ENCODE measurements around the gene TMEM191C.
"Not testable (repeated sequence)": the region's sequence is repeated elsewhere in the genome, so short reads cannot be mapped to it uniquely, and the experiment has no call there.

The TMEM191C gene
- total RNA-seq = 0.28 to 1.5 (median 0.86) reads per million in 17 experiments

- not testable (repeated sequence) for DNase-seq
These were observed at the start of gene TMEM191C for GRCh38 chr22:21467337-21468193. TMEM191C (plus strand) TSS chr22:21467387; CDS start chr22:21467460, 73 bp downstream.

GRCh38 chr22:21417853-21418252 lies 49.3 kb upstream of the TMEM191C start:
- not testable (repeated sequence) for DNase-seq

GRCh38 chr22:21418974-21419638 lies 48.1 kb upstream of the TMEM191C start:
- DNase-seq = not testable (repeated sequence)

- DNase-seq = not testable (repeated sequence)
These were observed 46.9 kb upstream of the TMEM191C start for GRCh38 chr22:21420180-21420763.

GRCh38 chr22:21424084-21424709 lies 43.0 kb upstream of the TMEM191C start:
- not testable (repeated sequence) for DNase-seq

GRCh38 chr22:21434378-21435233 lies 32.6 kb upstream of the TMEM191C start:
- not testable (repeated sequence) for DNase-seq

GRCh38 chr22:21435998-21436810 lies 31.0 kb upstream of the TMEM191C start:
- DNase-seq = not testable (repeated sequence)

- not testable (repeated sequence) for DNase-seq
These were observed 29.2 kb upstream of the TMEM191C start for GRCh38 chr22:21438013-21438412.

GRCh38 chr22:21440018-21440636 lies 27.1 kb upstream of the TMEM191C start:
- DNase-seq = not testable (repeated sequence)

- not testable (repeated sequence) for DNase-seq
These were observed 26.5 kb upstream of the TMEM191C start for GRCh38 chr22:21440676-21441075.

GRCh38 chr22:21441170-21441569 lies 26.0 kb upstream of the TMEM191C start:
- not testable (repeated sequence) for DNase-seq

- DNase-seq = not testable (repeated sequence)
These were observed 25.1 kb upstream of the TMEM191C start for GRCh38 chr22:21442123-21442522.

GRCh38 chr22:21442646-21443045 lies 24.5 kb upstream of the TMEM191C start:
- DNase-seq = not testable (repeated sequence)

- DNase-seq = no peak
These were observed 24.0 kb upstream of the TMEM191C start for GRCh38 chr22:21443057-21443734.

GRCh38 chr22:21443735-21444421 lies 23.3 kb upstream of the TMEM191C start:
- no peak for DNase-seq

GRCh38 chr22:21444701-21445436 lies 22.3 kb upstream of the TMEM191C start:
- no peak for DNase-seq

GRCh38 chr22:21445437-21446127 lies 21.6 kb upstream of the TMEM191C start:
- no peak for DNase-seq

Measured in suppressor macrophage (primary cell).